HepG2 (cell line): ENCODE measurements around the gene CASKIN2. TPM values are rescaled to one million over a fixed set of nuclear protein-coding genes. Genes with fewer than 3 reads are reported as not detected.

ENCODE experiments used
- EEA1 ChIP-seq: sonication (generic); formaldehyde crosslinking; IDR thresholded peaks from 2 replicates; pipeline ENCODE4 v1.5.1; 2020; ENCODE audit warnings: mild to moderate bottlenecking, missing genetic modification reagents, borderline replicate concordance
- FOSL1 ChIP-seq: sonication (generic); formaldehyde crosslinking; IDR thresholded peaks from 2 replicates; pipeline ENCODE4 v1.9.0; 2021; ENCODE audit warnings: missing genetic modification reagents, borderline replicate concordance
- FOXM1 ChIP-seq: sonication (generic); formaldehyde crosslinking; IDR thresholded peaks from 2 replicates; pipeline ENCODE4 v1.5.0; 2020; ENCODE audit warnings: missing genetic modification reagents
- GABPB1 ChIP-seq: IDR thresholded peaks from 2 replicates; pipeline ENCODE4 v1.6.1; 2016; ENCODE audit warnings: mild to moderate bottlenecking, missing genetic modification reagents, moderate library complexity, missing compliant biosample characterization
- HNRNPL ChIP-seq: fragments of 200-400 bp; formaldehyde crosslinking; IDR thresholded peaks from 2 replicates; pipeline ENCODE4 v1.6.1; 2017; ENCODE audit warnings: mild to moderate bottlenecking, low read depth, low read length
- IKZF5 ChIP-seq: IDR thresholded peaks from 2 replicates; pipeline ENCODE4 v1.6.1; 2018; ENCODE audit warnings: missing genetic modification reagents, mild to moderate bottlenecking, missing compliant biosample characterization
- MAFG ChIP-seq: sonication (generic); formaldehyde crosslinking; IDR thresholded peaks from 2 replicates; pipeline ENCODE4 v1.5.1; 2020; ENCODE audit warnings: mild to moderate bottlenecking, missing genetic modification reagents
- MED1 ChIP-seq: sonication (generic); formaldehyde crosslinking; IDR thresholded peaks from 2 replicates; pipeline ENCODE4 v1.4.0; 2020; ENCODE audit warnings: missing genetic modification reagents
- MIER2 ChIP-seq: IDR thresholded peaks from 2 replicates; pipeline ENCODE4 v1.6.1; 2016; ENCODE audit warnings: missing biosample characterization, missing genetic modification reagents
- NCOA5 ChIP-seq: sonication (generic); formaldehyde crosslinking; IDR thresholded peaks from 2 replicates; pipeline ENCODE4 v1.4.0; 2020; ENCODE audit warnings: missing genetic modification reagents
- POLR2AphosphoS5 ChIP-seq: IDR thresholded peaks from 2 replicates; pipeline ENCODE4 v1.6.1; 2012; ENCODE audit warnings: low read depth, low read length
- RBM39 ChIP-seq: fragments of 200-400 bp; formaldehyde crosslinking; IDR thresholded peaks from one replicate; pipeline ENCODE4 v1.6.1; 2018; ENCODE audit warnings: antibody characterized with exemption, mild to moderate bottlenecking, low read depth, low read length; ENCODE audit not compliant: poor library complexity, severe bottlenecking
- RXRA ChIP-seq: sonication (generic); formaldehyde crosslinking; IDR thresholded peaks from 2 replicates; pipeline ENCODE4 v1.5.1; 2020; ENCODE audit warnings: missing genetic modification reagents
- STAG1 ChIP-seq: sonication (generic); formaldehyde crosslinking; IDR thresholded peaks from 2 replicates; pipeline ENCODE4 v1.4.0; 2020; ENCODE audit warnings: missing genetic modification reagents
- TCF12 ChIP-seq, 2 experiments: fragments of 450-650 bp in 1 of 2; sonication (generic) in 1 of 2; formaldehyde crosslinking in 1 of 2; IDR thresholded peaks; 2 replicates each; pipeline versions ENCODE4 v1.6.1 to v1.8.0; 2017 to 2022; ENCODE audit warnings: antibody characterized with exemption in 1 of 2, mild to moderate bottlenecking in 1 of 2, missing genetic modification reagents in 1 of 2, moderate library complexity in 1 of 2
- TFAP4 ChIP-seq: sonication (generic); IDR thresholded peaks from 2 replicates; pipeline ENCODE4 v1.6.1; 2016; ENCODE audit warnings: low read depth, borderline replicate concordance
- TOPORS ChIP-seq: sonication (generic); formaldehyde crosslinking; IDR thresholded peaks from 2 replicates; pipeline ENCODE4 v1.8.0; 2023; ENCODE audit warnings: mild to moderate bottlenecking, missing genetic modification reagents
- ZNF124 ChIP-seq: sonication (generic); formaldehyde crosslinking; IDR thresholded peaks from 2 replicates; pipeline ENCODE4 v1.4.0; 2020; ENCODE audit warnings: missing genetic modification reagents
- ZNF260 ChIP-seq: sonication (generic); formaldehyde crosslinking; IDR thresholded peaks from 2 replicates; pipeline ENCODE4 v1.4.0; 2020; ENCODE audit warnings: missing genetic modification reagents, low read depth, mild to moderate bottlenecking, borderline replicate concordance
- ZNF331 ChIP-seq: sonication (generic); formaldehyde crosslinking; IDR thresholded peaks from 2 replicates; pipeline ENCODE4 v1.4.0; 2020; ENCODE audit warnings: missing genetic modification reagents
- polyA plus RNA-seq, 8 experiments: library from polyadenylated mRNA; depleted of rRNA in 3 of 8; stranded (reverse) in 7 of 8; unstranded in 1 of 8; fragments of >200 nt; fragmentation: Illumina TruSeq in 4 of 8; extraction: Trizol in 4 of 8; gene quantifications; 2 replicates each; pipeline versions ENCODE4 v1.2.1 to v1.2.3, GENCODE V29; 2011 to 2016; ENCODE audit warnings: low read depth in 4 of 8, missing spikeins in 1 of 8, mixed read lengths in 1 of 8; ENCODE audit not compliant: insufficient read depth in 1 of 8
- total RNA-seq, 5 experiments: library from RNA; depleted of rRNA; stranded (reverse); fragments of >200 nt; fragmentation: Illumina TruSeq; extraction: Trizol; gene quantifications; 2 replicates each; pipeline ENCODE4 v1.2.3, GENCODE V29; 2016; ENCODE audit warnings: low read depth in 1 of 5
- TF ChIP-seq, protein P1 (sequence below): sonication (generic); formaldehyde crosslinking; IDR thresholded peaks from 2 replicates; pipeline ENCODE4 v1.8.0; 2022; ENCODE audit warnings: missing genetic modification reagents, mild to moderate bottlenecking, borderline replicate concordance
- TF ChIP-seq, protein P2 (sequence below): sonication (generic); formaldehyde crosslinking; IDR thresholded peaks from 2 replicates; pipeline ENCODE4 v1.5.1; 2020; ENCODE audit warnings: missing genetic modification reagents, mild to moderate bottlenecking, borderline replicate concordance
- TF ChIP-seq, protein P3 (sequence below): sonication (generic); formaldehyde crosslinking; IDR thresholded peaks from 2 replicates; pipeline ENCODE4 v1.4.0; 2020; ENCODE audit warnings: mild to moderate bottlenecking, missing genetic modification reagents

Gene CASKIN2
- total and polyA plus RNA-seq, 2 of the 13 experiments (the other 11 are each of a cell fraction or from before 2014, with no cell fraction given) = 5.2 to 7.8 TPM

GRCh38 chr17:75504347-75505151, 10.8 kb downstream of the CASKIN2 start (continued):
- TF ChIP-seq, protein P1, sequence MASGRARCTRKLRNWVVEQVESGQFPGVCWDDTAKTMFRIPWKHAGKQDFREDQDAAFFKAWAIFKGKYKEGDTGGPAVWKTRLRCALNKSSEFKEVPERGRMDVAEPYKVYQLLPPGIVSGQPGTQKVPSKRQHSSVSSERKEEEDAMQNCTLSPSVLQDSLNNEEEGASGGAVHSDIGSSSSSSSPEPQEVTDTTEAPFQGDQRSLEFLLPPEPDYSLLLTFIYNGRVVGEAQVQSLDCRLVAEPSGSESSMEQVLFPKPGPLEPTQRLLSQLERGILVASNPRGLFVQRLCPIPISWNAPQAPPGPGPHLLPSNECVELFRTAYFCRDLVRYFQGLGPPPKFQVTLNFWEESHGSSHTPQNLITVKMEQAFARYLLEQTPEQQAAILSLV (CRISPR knock-in tag) = 0 out of 2 replicates have a peak, but pooled peaks have one; percentile 47
- 0 out of 2 replicates have a peak, but pooled peaks have one; percentile 54 for TF ChIP-seq ZNF124 (CRISPR knock-in tag)
- 0 out of 2 replicates have a peak, but pooled peaks have one; percentile 66 for TF ChIP-seq EEA1
- peak; percentile 80 for TF ChIP-seq STAG1
- TF ChIP-seq MED1 (CRISPR knock-in tag) = 0 out of 2 replicates have a peak, but pooled peaks have one; percentile 23
- TF ChIP-seq RBM39 = peak; percentile 47
- TF ChIP-seq TOPORS (CRISPR knock-in tag) = no peak
- TF ChIP-seq, protein P2, sequence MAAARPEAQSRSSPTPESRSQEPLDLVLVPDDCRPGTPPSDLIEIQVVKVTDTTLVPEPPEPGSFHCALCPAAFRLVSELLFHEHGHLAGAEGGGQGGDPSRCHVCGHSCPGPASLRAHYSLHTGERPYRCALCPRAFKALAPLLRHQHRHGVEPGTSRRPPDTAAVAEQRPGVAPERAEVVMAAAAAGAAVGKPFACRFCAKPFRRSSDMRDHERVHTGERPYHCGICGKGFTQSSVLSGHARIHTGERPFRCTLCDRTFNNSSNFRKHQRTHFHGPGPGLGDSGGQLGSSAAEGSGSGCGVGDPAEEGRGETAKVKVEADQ (CRISPR knock-in tag) = no peak
- peak; percentile 3; the same call in 1 of the 2 replicates for TF ChIP-seq ZNF331 (CRISPR knock-in tag)
- no peak for TF ChIP-seq TCF12 (IDR thresholded peaks at IDR 0.05)
- TF ChIP-seq TCF12 (CRISPR knock-in tag; IDR thresholded peaks at IDR 0.05) = no peak
- TF ChIP-seq RXRA (CRISPR knock-in tag) = peak; percentile 44; the same call in 1 of the 2 replicates
- 0 out of 2 replicates have a peak, but pooled peaks have one; percentile 28 for TF ChIP-seq GABPB1 (CRISPR knock-in tag)
- no peak for TF ChIP-seq ZNF260 (CRISPR knock-in tag)
- TF ChIP-seq POLR2AphosphoS5 = no peak
- TF ChIP-seq MIER2 (CRISPR knock-in tag) = 0 out of 2 replicates have a peak, but pooled peaks have one; percentile 51
- peak; percentile 78 for TF ChIP-seq MAFG (CRISPR knock-in tag)
- TF ChIP-seq TFAP4 = peak; percentile 74; the same call in 1 of the 2 replicates
- peak; percentile 100 for TF ChIP-seq HNRNPL
- no peak for TF ChIP-seq FOSL1 (CRISPR knock-in tag)
- TF ChIP-seq, protein P3, sequence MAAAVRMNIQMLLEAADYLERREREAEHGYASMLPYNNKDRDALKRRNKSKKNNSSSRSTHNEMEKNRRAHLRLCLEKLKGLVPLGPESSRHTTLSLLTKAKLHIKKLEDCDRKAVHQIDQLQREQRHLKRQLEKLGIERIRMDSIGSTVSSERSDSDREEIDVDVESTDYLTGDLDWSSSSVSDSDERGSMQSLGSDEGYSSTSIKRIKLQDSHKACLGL (CRISPR knock-in tag) = peak; percentile 67; the same call in 1 of the 2 replicates
- TF ChIP-seq IKZF5 (CRISPR knock-in tag) = 0 out of 2 replicates have a peak, but pooled peaks have one; percentile 50
- no peak for TF ChIP-seq FOXM1 (CRISPR knock-in tag)
- TF ChIP-seq NCOA5 (CRISPR knock-in tag) = no peak
